RWPE1 (cell line): ENCODE measurements around the gene RANBP17.

Experiments
- CTCF ChIA-PET: fragments of 350-600 bp; sonication (Branson Sonifier 250); formaldehyde crosslinking; extraction: SDS; loops from one replicate; lab custom pipeline; 2021; lab: Yijun Ruan, JAX
- POLR2A ChIA-PET: fragments of 400-600 bp; formaldehyde crosslinking; extraction: SDS; loops from one replicate; lab custom pipeline; 2020; ENCODE audit warnings: antibody characterized with exemption; ENCODE audit not compliant: low non-redundant PET; lab: Yijun Ruan, JAX
- DNase-seq: peaks from one replicate; pipeline ENCODE4 v3.0.0; 2012; ENCODE audit warnings: low spot score
- H3K27ac ChIP-seq: fragments of 450-650 bp; 2 replicates; pipeline ENCODE4 v1.5.1; 2017
- CTCF ChIP-seq: fragments of 450-650 bp; conservative IDR thresholded peaks from 2 replicates; pipeline ENCODE4 v1.5.1; 2017; ENCODE audit warnings: low read depth, mild to moderate bottlenecking

The RANBP17 gene

GRCh38 chr5:170846846-170847245, 15.0 kb upstream of the RANBP17 start:
- CTCF ChIA-PET: no interaction called here
- no peak overlapping the region for H3K27ac ChIP-seq
- POLR2A ChIA-PET: no interaction called here
- no peak for DNase-seq
- no peak for TF ChIP-seq CTCF

- ChIA-PET POLR2A (no interaction called here), CTCF (no interaction called here)
- no peak overlapping the region for H3K27ac ChIP-seq
- DNase-seq: no peak
- TF ChIP-seq CTCF: no peak
Observed at GRCh38 chr5:170848033-170848432, 13.8 kb upstream of the RANBP17 start.

GRCh38 chr5:170849374-170849773, 12.4 kb upstream of the RANBP17 start:
- no peak for TF ChIP-seq CTCF
- ChIA-PET CTCF (no interaction called here), POLR2A (no interaction called here)
- no peak for DNase-seq
- H3K27ac ChIP-seq: no peak overlapping the region

- CTCF ChIA-PET: no interaction called here
- DNase-seq: no peak
Observed at GRCh38 chr5:170854566-170854965, 7.3 kb upstream of the RANBP17 start.

GRCh38 chr5:170857066-170857465, 4.8 kb upstream of the RANBP17 start:
- no peak for DNase-seq
- CTCF ChIA-PET: interaction anchor here (0.9 kb wide), 1 partner anchor 60 kb away, joined by 3 read pairs; no protein-coding TSS in a partner anchor
- H3K27ac ChIP-seq: no peak overlapping the region
- POLR2A ChIA-PET: no interaction called here
- no peak for TF ChIP-seq CTCF

More at GRCh38 chr5:170854566-170854965, 7.3 kb upstream of the RANBP17 start:
- no peak for TF ChIP-seq CTCF
- H3K27ac ChIP-seq: no peak overlapping the region
- POLR2A ChIA-PET: no interaction called here

GRCh38 chr5:170860415-170860814, 1.4 kb upstream of the RANBP17 start:
- no peak for TF ChIP-seq CTCF
- CTCF ChIA-PET: no interaction called here
- no peak overlapping the region for H3K27ac ChIP-seq
- POLR2A ChIA-PET: no interaction called here
- no peak for DNase-seq
